ENCODE measurements around the gene DAB1.

GRCh38 chr1:57146100-57146499, 277.8 kb downstream of the DAB1 start:
- TF ChIP-seq EZH2phosphoT487 (IDR thresholded peaks at IDR 0.05; ENCODE audit: borderline replicate concordance) (no peak), EZH2 (IDR thresholded peaks at IDR 0.05) (no peak), CTCF (IDR thresholded peaks at IDR 0.05 in 2 of 3, conservative IDR thresholded peaks at IDR 0.05 in 1 of 3; ENCODE audit: borderline replicate concordance in 1 of 3, insufficient read depth in 1 of 3, low read depth in 2 of 3, low read length in 2 of 3) (no peak), POLR2A (IDR thresholded peaks at IDR 0.05; ENCODE audit: borderline replicate concordance, extremely low read depth, insufficient read depth, insufficient read length) (no peak), MAX (IDR thresholded peaks at IDR 0.05) (no peak), POLR2AphosphoS5 (IDR thresholded peaks at IDR 0.05; ENCODE audit: low read depth, low read length) (no peak), EGR1 (IDR thresholded peaks at IDR 0.05; ENCODE audit: low read depth) (no peak), REST (IDR thresholded peaks at IDR 0.05; ENCODE audit: low read depth) (no peak), JUND (IDR thresholded peaks at IDR 0.05) (no peak), SP1 (IDR thresholded peaks at IDR 0.05; ENCODE audit: low read depth) (no peak)

Measured in HCT116 (cell line).